ENCODE measurements around the gene SMAD5.

Gene SMAD5

GRCh38 chr5:136087961-136088871 lies 44.4 kb upstream of the SMAD5 start:
- no peaks in the 10 kb centered on the region for H3K9me2 ChIP-seq (replicated peaks; ENCODE audit: insufficient read depth, low read length)
- no peaks in the 10 kb centered on the region for H3F3A ChIP-seq (ENCODE audit: insufficient read depth, low read length)
- TF ChIP-seq CTCF (IDR thresholded peaks at IDR 0.05; ENCODE audit: low read length): no peak
- TF ChIP-seq EZH2phosphoT487 (IDR thresholded peaks at IDR 0.05; ENCODE audit: low read length): no peak
- no peak for TF ChIP-seq EZH2 (optimal IDR thresholded peaks at IDR 0.05; ENCODE audit: low read depth, low read length)
- no peak for DNase-seq
- no peak overlapping the region for H3K4me3 ChIP-seq (ENCODE audit: low read length)
- no peaks in the 10 kb centered on the region for H3K4me1 ChIP-seq (ENCODE audit: low read length)
- H2AFZ ChIP-seq (ENCODE audit: low read length): no peak overlapping the region
- H4K20me1 ChIP-seq (ENCODE audit: insufficient read depth, low read length): no peaks in the 10 kb centered on the region
- no peak overlapping the region for H3K27ac ChIP-seq (ENCODE audit: low read length)
- H3K9ac ChIP-seq (ENCODE audit: low read length): no peak overlapping the region
- no peaks in the 10 kb centered on the region for H3K9me3 ChIP-seq (replicated peaks; ENCODE audit: insufficient read depth, low read length)
- H3K79me2 ChIP-seq (ENCODE audit: low read length): no peaks in the 10 kb centered on the region
- no peak overlapping the region for H3K4me2 ChIP-seq (ENCODE audit: low read depth, low read length)
- H3K36me3 ChIP-seq (replicated peaks; ENCODE audit: insufficient read depth, low read length): no peaks in the 10 kb centered on the region
- no peaks in the 10 kb centered on the region for H3K27me3 ChIP-seq (replicated peaks; ENCODE audit: insufficient read depth, low read length)

GRCh38 chr5:136089791-136090190 lies 42.9 kb upstream of the SMAD5 start:
- no peak overlapping the region for H3K27ac ChIP-seq (ENCODE audit: low read length)
- no peaks in the 10 kb centered on the region for H3K4me1 ChIP-seq (ENCODE audit: low read length)
- no peak overlapping the region for H2AFZ ChIP-seq (ENCODE audit: low read length)
- no peaks in the 10 kb centered on the region for H3K79me2 ChIP-seq (ENCODE audit: low read length)
- H3K9ac ChIP-seq (ENCODE audit: low read length): no peak overlapping the region
- H3K9me3 ChIP-seq (replicated peaks; ENCODE audit: insufficient read depth, low read length): no peaks in the 10 kb centered on the region
- no peaks in the 10 kb centered on the region for H4K20me1 ChIP-seq (ENCODE audit: insufficient read depth, low read length)
- no peaks in the 10 kb centered on the region for H3K27me3 ChIP-seq (replicated peaks; ENCODE audit: insufficient read depth, low read length)
- H3K4me3 ChIP-seq (ENCODE audit: low read length): no peak overlapping the region
- no peaks in the 10 kb centered on the region for H3F3A ChIP-seq (ENCODE audit: insufficient read depth, low read length)
- no peak for DNase-seq
- H3K36me3 ChIP-seq (replicated peaks; ENCODE audit: insufficient read depth, low read length): no peaks in the 10 kb centered on the region
- H3K4me2 ChIP-seq (ENCODE audit: low read depth, low read length): 0 out of 2 replicates have a peak overlapping the region, but pooled peaks have one; percentile 19
- TF ChIP-seq EZH2 (optimal IDR thresholded peaks at IDR 0.05; ENCODE audit: low read depth, low read length): no peak
- TF ChIP-seq EZH2phosphoT487 (IDR thresholded peaks at IDR 0.05; ENCODE audit: low read length): no peak
- TF ChIP-seq CTCF (IDR thresholded peaks at IDR 0.05; ENCODE audit: low read length): no peak
- no peaks in the 10 kb centered on the region for H3K9me2 ChIP-seq (replicated peaks; ENCODE audit: insufficient read depth, low read length)

DNA sequence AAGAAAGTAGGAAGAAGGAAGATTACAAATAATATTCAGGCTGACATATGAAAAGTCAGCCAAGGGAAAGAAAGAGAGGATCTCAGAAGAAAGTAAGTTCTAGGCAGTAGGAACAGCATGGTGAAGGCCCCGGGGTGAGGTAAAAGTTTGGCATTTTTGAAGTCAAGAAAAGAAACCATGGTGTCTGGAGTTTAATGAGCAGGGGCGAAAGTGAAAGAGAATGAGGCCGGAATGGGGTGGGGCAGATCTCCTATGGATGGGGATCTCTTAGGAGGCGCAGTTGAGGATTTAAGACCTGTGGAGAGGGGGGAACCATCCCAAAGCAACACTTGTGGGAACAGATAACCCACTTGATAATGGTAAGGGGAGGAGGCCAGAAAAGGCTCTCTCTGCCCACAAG lies 42.3 kb upstream of the SMAD5 start:
- no peaks in the 10 kb centered on the region for H3K27me3 ChIP-seq (replicated peaks; ENCODE audit: insufficient read depth, low read length)
- no peak for TF ChIP-seq CTCF (IDR thresholded peaks at IDR 0.05; ENCODE audit: low read length)
- no peak for TF ChIP-seq EZH2 (optimal IDR thresholded peaks at IDR 0.05; ENCODE audit: low read depth, low read length)
- no peak for TF ChIP-seq EZH2phosphoT487 (IDR thresholded peaks at IDR 0.05; ENCODE audit: low read length)
- no peak for DNase-seq
- H3K9me3 ChIP-seq (replicated peaks; ENCODE audit: insufficient read depth, low read length): no peaks in the 10 kb centered on the region
- no peaks in the 10 kb centered on the region for H3K9me2 ChIP-seq (replicated peaks; ENCODE audit: insufficient read depth, low read length)
- no peaks in the 10 kb centered on the region for H3K79me2 ChIP-seq (ENCODE audit: low read length)
- H3F3A ChIP-seq (ENCODE audit: insufficient read depth, low read length): no peaks in the 10 kb centered on the region
- H2AFZ ChIP-seq (ENCODE audit: low read length): no peak overlapping the region
- H3K4me1 ChIP-seq (ENCODE audit: low read length): no peaks in the 10 kb centered on the region
- no peak overlapping the region for H3K27ac ChIP-seq (ENCODE audit: low read length)
- 0 out of 2 replicates have a peak overlapping the region, but pooled peaks have one; percentile 19 for H3K4me2 ChIP-seq (ENCODE audit: low read depth, low read length)
- no peak overlapping the region for H3K4me3 ChIP-seq (ENCODE audit: low read length)
- H4K20me1 ChIP-seq (ENCODE audit: insufficient read depth, low read length): no peaks in the 10 kb centered on the region
- no peaks in the 10 kb centered on the region for H3K36me3 ChIP-seq (replicated peaks; ENCODE audit: insufficient read depth, low read length)
- no peak overlapping the region for H3K9ac ChIP-seq (ENCODE audit: low read length)
